K562 (cell line): ENCODE data around the gene PTPRZ1. TPM values are rescaled to one million over a fixed set of nuclear protein-coding genes. Genes with fewer than 3 reads are reported as not detected.

Experiments used
- ATAC-seq: fragments of 200-7000 bp; cut with Tn5 transposase; 3 replicates; pipeline ENCODE4 v1.9.1; 2020; ENCODE audit warnings: moderate library complexity
- BruUV-seq: library from RNA; stranded (reverse); fragments of 400-500 nt; replicated peaks from 2 replicates; lab custom pipeline; 2021; lab: Mats Ljungman, UMichigan
- CTCF ChIA-PET: fragments of 300-600 bp; formaldehyde crosslinking; extraction: SDS; loops from one replicate; lab custom pipeline; 2021; ENCODE audit warnings: low intra/inter-chr PET ratio; lab: Yijun Ruan, JAX
- POLR2A ChIA-PET: fragments of 300-600, 350-650 bp; sonication (Branson Sonifier 250); formaldehyde crosslinking; extraction: SDS; loops from one replicate; lab custom pipeline; 2021; ENCODE audit warnings: antibody characterized with exemption, inconsistent platforms; lab: Yijun Ruan, JAX
- DNase-seq, 4 experiments: peaks; one replicate each; pipeline versions ENCODE4 v3.0.0 to v3.0.0-alpha.2; 2011 to 2018; ENCODE audit warnings: low spot score in 3 of 4, mixed read lengths in 3 of 4; ENCODE audit errors: extremely low read depth in 1 of 4
- FAIRE-seq: peaks from 2 replicates; lab custom pipeline; 2011; peaks lifted over from hg19 to GRCh38; lab: Jason Lieb, UNC
- H2AFZ ChIP-seq: 2 replicates; pipeline ENCODE4 v1.6.0; 2011; ENCODE audit warnings: low read depth, low read length, control low read depth, inconsistent platforms
- H3K27ac ChIP-seq: fragments of 200-600 bp; 3 replicates; pipeline ENCODE4 v1.8.0; 2011; ENCODE audit warnings: low read depth, mild to moderate bottlenecking, control low read depth, inconsistent platforms, low read length, moderate library complexity, mixed read lengths; ENCODE audit errors: extremely low read depth
- H3K27me3 ChIP-seq, 2 experiments: fragments of 300-600 bp in 1 of 2; 2 replicates in 1 of 2; 3 replicates in 1 of 2; pipeline versions ENCODE4 v1.6.0 to v1.8.0; 2011; ENCODE audit warnings: inconsistent platforms in 2 of 2, low read length in 2 of 2, mild to moderate bottlenecking in 1 of 2, mixed read lengths in 1 of 2, moderate library complexity in 1 of 2; ENCODE audit not compliant: control insufficient read depth in 2 of 2, insufficient read depth in 2 of 2
- H3K36me3 ChIP-seq: fragments of 300-600 bp; 3 replicates; pipeline ENCODE4 v1.8.0; 2011; ENCODE audit warnings: mild to moderate bottlenecking, low read length, inconsistent platforms; ENCODE audit not compliant: control insufficient read depth, insufficient read depth
- H3K4me1 ChIP-seq, 2 experiments: fragments of 200-600 bp in 1 of 2; replicated peaks in 1 of 2; 2 replicates in 1 of 2; 3 replicates in 1 of 2; pipeline versions ENCODE4 v1.5.1 to v1.8.0; 2011; ENCODE audit warnings: inconsistent platforms in 2 of 2, low read length in 2 of 2, mild to moderate bottlenecking in 1 of 2, mixed read lengths in 1 of 2, moderate library complexity in 1 of 2; ENCODE audit not compliant: control insufficient read depth in 2 of 2, insufficient read depth in 2 of 2
- H3K4me2 ChIP-seq: 2 replicates; pipeline ENCODE4 v1.6.1; 2011; ENCODE audit warnings: low read length, control low read depth, inconsistent platforms, mixed read lengths; ENCODE audit not compliant: insufficient read depth
- H3K4me3 ChIP-seq: fragments of 200-600 bp; sonication (generic), shearing (Covaris generic); 2 replicates; pipeline ENCODE4 v1.5.1; 2016; ENCODE audit warnings: control low read depth, inconsistent platforms
- H3K79me2 ChIP-seq: fragments of 200-600 bp; 3 replicates; pipeline ENCODE4 v1.8.0; 2011; ENCODE audit warnings: low read length, inconsistent platforms; ENCODE audit not compliant: control insufficient read depth, insufficient read depth
- H3K9ac ChIP-seq, 2 experiments: 2 replicates each; pipeline versions ENCODE4 v1.6.0 to v1.6.1; 2011; ENCODE audit warnings: low read depth in 2 of 2, low read length in 2 of 2, control low read depth in 1 of 2, inconsistent platforms in 1 of 2, mild to moderate bottlenecking in 1 of 2, mixed read lengths in 1 of 2; ENCODE audit not compliant: insufficient read depth in 1 of 2
- H3K9me1 ChIP-seq: one replicate; pipeline ENCODE4 v1.6.0; 2011; ENCODE audit warnings: inconsistent platforms, mild to moderate bottlenecking, low read length, moderate library complexity; ENCODE audit not compliant: control insufficient read depth, insufficient read depth
- H3K9me3 ChIP-seq: replicated peaks from 2 replicates; pipeline ENCODE4 v1.5.1; 2011; ENCODE audit warnings: low read depth, low read length, inconsistent platforms; ENCODE audit not compliant: control insufficient read depth, insufficient read depth
- H4K20me1 ChIP-seq: replicated peaks from 2 replicates; pipeline ENCODE4 v1.6.1; 2011; ENCODE audit warnings: low read length, inconsistent platforms, mixed read lengths; ENCODE audit not compliant: control insufficient read depth, insufficient read depth
- BCOR ChIP-seq: fragments of 450-650 bp; IDR thresholded peaks from 2 replicates; pipeline ENCODE4 v1.6.1; 2016
- HNRNPK ChIP-seq: fragments of 200-400 bp; formaldehyde crosslinking; IDR thresholded peaks from one replicate; pipeline ENCODE4 v1.6.1; 2018; ENCODE audit warnings: mild to moderate bottlenecking, low read depth, low read length; ENCODE audit not compliant: poor library complexity, severe bottlenecking
- RNF219 ChIP-seq: fragments of 250-450 bp; sonication (Bioruptor Pico); IDR thresholded peaks from 2 replicates; pipeline ENCODE4 v1.5.0; 2022; ENCODE audit warnings: mild to moderate bottlenecking
- TEAD1 ChIP-seq, 2 experiments: fragments of 450-650 bp in 1 of 2; sonication (generic) in 1 of 2; formaldehyde crosslinking; IDR thresholded peaks; 2 replicates each; pipeline versions ENCODE4 v1.4.0 to v1.8.0; 2020 to 2022; ENCODE audit warnings: mild to moderate bottlenecking in 2 of 2, missing genetic modification reagents in 1 of 2
- XRCC4 ChIP-seq: IDR thresholded peaks from one replicate; pipeline ENCODE4 v1.6.1; 2011; ENCODE audit not compliant: insufficient read depth, insufficient read length; ENCODE audit errors: extremely low read depth
- ZNF134 ChIP-seq: fragments of 250-450 bp; sonication (Bioruptor Pico); conservative IDR thresholded peaks from 2 replicates; pipeline ENCODE4 v1.4.0; 2020
- ZNF165 ChIP-seq: fragments of 250-450 bp; sonication (Bioruptor Pico); IDR thresholded peaks from 2 replicates; pipeline ENCODE4 v1.4.0; 2020; ENCODE audit warnings: borderline replicate concordance
- WGBS: fragments of 100-300 bp; shearing (Covaris generic); methylation state at CpG from one replicate; pipeline ENCODE4 v1.1.6; 2016; ENCODE audit warnings: low coverage, mixed read lengths; ENCODE audit not compliant: insufficient coverage; ENCODE audit errors: missing lambda C conversion rate; 5-methylcytosine and 5-hydroxymethylcytosine counted together
- in situ Hi-C: fragments of 300-500 bp; cut with MboI; formaldehyde crosslinking; loops from 4 replicates; pipeline ENCODE4 v1.15.0; 2018; ENCODE audit warnings: inconsistent platforms, mixed read lengths
- intact Hi-C: fragments of 100-400 bp; cut with micrococcal nuclease; formaldehyde crosslinking; loops from 2 replicates; pipeline ENCODE4 v1.14.2; 2022
- polyA plus RNA-seq, 8 experiments: library from polyadenylated mRNA; depleted of rRNA in 4 of 8; stranded (reverse) in 5 of 8; unstranded in 3 of 8; fragments of >200 nt; fragmentation: Nextera tagmentation in 2 of 8; fragmentation: Illumina TruSeq in 1 of 8; extraction: Ambion mirVana in 2 of 8; extraction: Trizol in 1 of 8; gene quantifications; 2 replicates each; pipeline versions ENCODE4 v1.2.1 to v1.2.3, GENCODE V29; 2011 to 2014; ENCODE audit warnings: inconsistent platforms in 1 of 8, missing spikeins in 1 of 8
- total RNA-seq, 7 experiments: library from RNA; depleted of rRNA in 6 of 7; stranded (reverse); fragments of >200 nt in 6 of 7; fragmentation: Illumina TruSeq in 2 of 7; extraction: Trizol in 2 of 7; gene quantifications; 2 replicates each; pipeline versions ENCODE4 v1.2.1 to v1.2.3, GENCODE V29; 2011 to 2021; ENCODE audit warnings: low replicate concordance in 1 of 7
- TF ChIP-seq, protein P1 (sequence below): fragments of 450-650 bp; formaldehyde crosslinking; IDR thresholded peaks from 2 replicates; pipeline ENCODE4 v1.4.0; 2020; ENCODE audit warnings: mild to moderate bottlenecking, moderate library complexity
- TF ChIP-seq, protein P2 (sequence below): fragments of 250-450 bp; sonication (Bioruptor Pico); IDR thresholded peaks from 2 replicates; pipeline ENCODE4 v1.4.0; 2020; ENCODE audit warnings: mild to moderate bottlenecking, moderate library complexity
- TF ChIP-seq, protein P3 (sequence below): fragments of 450-650 bp; IDR thresholded peaks from 2 replicates; pipeline ENCODE4 v1.6.1; 2017; ENCODE audit warnings: antibody characterized with exemption

The PTPRZ1 gene
- total and polyA plus RNA-seq, 9 of the 15 experiments (the other 6 are each of a cell fraction or from before 2014, with no cell fraction given) = 0.04 TPM; not detected in 7

- CTCF ChIA-PET = no interaction called here
- ATAC-seq (no peak), DNase-seq (no peak), FAIRE-seq (no peak)
- Histone ChIP-seq H3K4me2 (no peak overlapping the region), H3K27ac (no peak overlapping the region), H3K79me2 (no peaks in the 10 kb centered on the region), H3K27me3 (no peaks in the 10 kb centered on the region), H3K9me1 (no peaks in the 10 kb centered on the region), H3K9me3 (no peaks in the 10 kb centered on the region), H3K9ac (no peak overlapping the region), H3K4me3 (no peak overlapping the region), H3K4me1 (no peaks in the 10 kb centered on the region), H3K36me3 (no peaks in the 10 kb centered on the region), H4K20me1 (no peaks in the 10 kb centered on the region), H2AFZ (no peak overlapping the region)
- POLR2A ChIA-PET = no interaction called here
- WGBS = under 1% methylated on average over 8 of the region's 8 CpGs
- in situ Hi-C loops = no loop called here
- intact Hi-C loops = no loop called here
- no TSS peak for BruUV-seq
- TF ChIP-seq, protein P1, sequence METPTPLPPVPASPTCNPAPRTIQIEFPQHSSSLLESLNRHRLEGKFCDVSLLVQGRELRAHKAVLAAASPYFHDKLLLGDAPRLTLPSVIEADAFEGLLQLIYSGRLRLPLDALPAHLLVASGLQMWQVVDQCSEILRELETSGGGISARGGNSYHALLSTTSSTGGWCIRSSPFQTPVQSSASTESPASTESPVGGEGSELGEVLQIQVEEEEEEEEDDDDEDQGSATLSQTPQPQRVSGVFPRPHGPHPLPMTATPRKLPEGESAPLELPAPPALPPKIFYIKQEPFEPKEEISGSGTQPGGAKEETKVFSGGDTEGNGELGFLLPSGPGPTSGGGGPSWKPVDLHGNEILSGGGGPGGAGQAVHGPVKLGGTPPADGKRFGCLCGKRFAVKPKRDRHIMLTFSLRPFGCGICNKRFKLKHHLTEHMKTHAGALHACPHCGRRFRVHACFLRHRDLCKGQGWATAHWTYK (CRISPR knock-in tag) = no peak
- TF ChIP-seq HNRNPK (no peak), BCOR (no peak), ZNF165 (no peak), XRCC4 (no peak), ZNF134 (CRISPR knock-in tag) (no peak), RNF219 (CRISPR knock-in tag) (no peak), TEAD1 (CRISPR knock-in tag; IDR thresholded peaks at IDR 0.05) (no peak)
- TF ChIP-seq, protein P2, sequence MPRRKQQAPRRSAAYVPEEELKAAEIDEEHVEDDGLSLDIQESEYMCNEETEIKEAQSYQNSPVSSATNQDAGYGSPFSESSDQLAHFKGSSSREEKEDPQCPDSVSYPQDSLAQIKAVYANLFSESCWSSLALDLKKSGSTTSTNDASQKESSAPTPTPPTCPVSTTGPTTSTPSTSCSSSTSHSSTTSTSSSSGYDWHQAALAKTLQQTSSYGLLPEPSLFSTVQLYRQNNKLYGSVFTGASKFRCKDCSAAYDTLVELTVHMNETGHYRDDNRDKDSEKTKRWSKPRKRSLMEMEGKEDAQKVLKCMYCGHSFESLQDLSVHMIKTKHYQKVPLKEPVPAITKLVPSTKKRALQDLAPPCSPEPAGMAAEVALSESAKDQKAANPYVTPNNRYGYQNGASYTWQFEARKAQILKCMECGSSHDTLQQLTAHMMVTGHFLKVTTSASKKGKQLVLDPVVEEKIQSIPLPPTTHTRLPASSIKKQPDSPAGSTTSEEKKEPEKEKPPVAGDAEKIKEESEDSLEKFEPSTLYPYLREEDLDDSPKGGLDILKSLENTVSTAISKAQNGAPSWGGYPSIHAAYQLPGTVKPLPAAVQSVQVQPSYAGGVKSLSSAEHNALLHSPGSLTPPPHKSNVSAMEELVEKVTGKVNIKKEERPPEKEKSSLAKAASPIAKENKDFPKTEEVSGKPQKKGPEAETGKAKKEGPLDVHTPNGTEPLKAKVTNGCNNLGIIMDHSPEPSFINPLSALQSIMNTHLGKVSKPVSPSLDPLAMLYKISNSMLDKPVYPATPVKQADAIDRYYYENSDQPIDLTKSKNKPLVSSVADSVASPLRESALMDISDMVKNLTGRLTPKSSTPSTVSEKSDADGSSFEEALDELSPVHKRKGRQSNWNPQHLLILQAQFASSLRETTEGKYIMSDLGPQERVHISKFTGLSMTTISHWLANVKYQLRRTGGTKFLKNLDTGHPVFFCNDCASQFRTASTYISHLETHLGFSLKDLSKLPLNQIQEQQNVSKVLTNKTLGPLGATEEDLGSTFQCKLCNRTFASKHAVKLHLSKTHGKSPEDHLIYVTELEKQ = no peak
- TF ChIP-seq, protein P3, sequence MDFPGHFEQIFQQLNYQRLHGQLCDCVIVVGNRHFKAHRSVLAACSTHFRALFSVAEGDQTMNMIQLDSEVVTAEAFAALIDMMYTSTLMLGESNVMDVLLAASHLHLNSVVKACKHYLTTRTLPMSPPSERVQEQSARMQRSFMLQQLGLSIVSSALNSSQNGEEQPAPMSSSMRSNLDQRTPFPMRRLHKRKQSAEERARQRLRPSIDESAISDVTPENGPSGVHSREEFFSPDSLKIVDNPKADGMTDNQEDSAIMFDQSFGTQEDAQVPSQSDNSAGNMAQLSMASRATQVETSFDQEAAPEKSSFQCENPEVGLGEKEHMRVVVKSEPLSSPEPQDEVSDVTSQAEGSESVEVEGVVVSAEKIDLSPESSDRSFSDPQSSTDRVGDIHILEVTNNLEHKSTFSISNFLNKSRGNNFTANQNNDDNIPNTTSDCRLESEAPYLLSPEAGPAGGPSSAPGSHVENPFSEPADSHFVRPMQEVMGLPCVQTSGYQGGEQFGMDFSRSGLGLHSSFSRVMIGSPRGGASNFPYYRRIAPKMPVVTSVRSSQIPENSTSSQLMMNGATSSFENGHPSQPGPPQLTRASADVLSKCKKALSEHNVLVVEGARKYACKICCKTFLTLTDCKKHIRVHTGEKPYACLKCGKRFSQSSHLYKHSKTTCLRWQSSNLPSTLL = no peak
Measured at GRCh38 chr7:121832347-121832746, 40.6 kb upstream of the PTPRZ1 start.
